Natural killer cell (primary cell): ENCODE results near the gene POLE4. TPM values are rescaled to one million over a fixed set of nuclear protein-coding genes. Genes with fewer than 3 reads are reported as not detected.

ENCODE experiments used
- ATAC-seq, 3 donors: fragments of 150-1000 bp in 2 of 3; fragments of 200-7000 bp in 1 of 3; cut with Tn5 transposase; 1 replicate in 1 of 3; 2 replicates in 2 of 3; pipeline ENCODE4 v1.10.0; 2021; ENCODE audit warnings: mild to moderate bottlenecking in 2 of 3, moderate library complexity in 2 of 3
- DNase-seq, 2 donors: peaks; one replicate each; pipeline versions ENCODE4 v3.0.0 to v3.0.0-alpha.2; 2013 to 2021; ENCODE audit warnings: mixed read lengths in 1 of 2
- H3K27ac ChIP-seq: one replicate; pipeline ENCODE4 v1.5.1; 2013; ENCODE audit warnings: mild to moderate bottlenecking, low read length
- H3K27me3 ChIP-seq: one replicate; pipeline ENCODE4 v1.6.1; 2013; ENCODE audit warnings: low read length; ENCODE audit not compliant: control insufficient read depth, insufficient read depth
- H3K36me3 ChIP-seq: one replicate; pipeline ENCODE4 v1.6.1; 2013; ENCODE audit warnings: low read length; ENCODE audit not compliant: control insufficient read depth, insufficient read depth
- H3K4me1 ChIP-seq: one replicate; pipeline ENCODE4 v1.6.1; 2013; ENCODE audit warnings: low read length; ENCODE audit not compliant: control insufficient read depth, insufficient read depth
- H3K4me3 ChIP-seq: one replicate; pipeline ENCODE4 v1.5.1; 2013; ENCODE audit warnings: low read length
- H3K9me3 ChIP-seq: one replicate; pipeline ENCODE4 v1.6.1; 2013; ENCODE audit warnings: low read length; ENCODE audit not compliant: control insufficient read depth, insufficient read depth
- H3K27ac Mint-ChIP-seq, 2 donors: one replicate each; pipeline ENCODE4 v1.8.0; 2022; ENCODE audit warnings: mild to moderate bottlenecking in 2 of 2, mixed read lengths in 2 of 2, moderate library complexity in 1 of 2
- H3K27me3 Mint-ChIP-seq, 2 donors: one replicate each; pipeline ENCODE4 v1.8.0; 2022; ENCODE audit warnings: low read depth in 2 of 2, mixed read lengths in 2 of 2
- H3K36me3 Mint-ChIP-seq: one replicate; pipeline ENCODE4 v1.8.0; 2022; ENCODE audit warnings: mixed read lengths
- H3K4me1 Mint-ChIP-seq, 2 donors: one replicate each; pipeline ENCODE4 v1.8.0; 2022; ENCODE audit warnings: mixed read lengths in 2 of 2
- H3K4me3 Mint-ChIP-seq: one replicate; pipeline ENCODE4 v1.8.0; 2022; ENCODE audit warnings: mild to moderate bottlenecking, moderate library complexity, mixed read lengths
- H3K9me3 Mint-ChIP-seq, 2 donors: one replicate each; pipeline ENCODE4 v1.8.0; 2022; ENCODE audit warnings: mixed read lengths in 2 of 2
- CTCF ChIP-seq: fragments of 200-600 bp; IDR thresholded peaks from one replicate; pipeline ENCODE4 v1.8.0; 2022; ENCODE audit warnings: antibody characterized with exemption
- WGBS: methylation state at CpG from one replicate; pipeline ENCODE4 v1.1.7; 2013; ENCODE audit warnings: missing lambda C conversion rate; ENCODE audit not compliant: insufficient coverage; 5-methylcytosine and 5-hydroxymethylcytosine counted together
- intact Hi-C: fragments of 100-400 bp; cut with micrococcal nuclease; formaldehyde crosslinking; loops from one replicate; pipeline ENCODE4 v1.14.2; 2022
- total RNA-seq, 4 donors: library from RNA; stranded (reverse); fragments of 120-200 nt in 1 of 4; gene quantifications; one replicate each; pipeline versions ENCODE4 v1.2.3 to v1.2.4, GENCODE V29; 2013 to 2022

POLE4 gene
- total RNA-seq, 3 donors from 2014 or later (not counting 1 experiment from before 2014, with no cell fraction given) = 31.1 to 35.3 (median 34.4) TPM

GRCh38 chr2:75007819-75008218 lies 49.4 kb downstream of the POLE4 start:
- intact Hi-C loops = no loop called here
- no peaks in the 10 kb centered on the region for H3K4me1 Mint-ChIP-seq
- no peaks in the 10 kb centered on the region for H3K9me3 Mint-ChIP-seq
- H3K27me3 Mint-ChIP-seq = peaks cover 3 to 9% of the 10 kb centered on the region in 2 donors
- H3K36me3 Mint-ChIP-seq = no peaks in the 10 kb centered on the region
- no peaks in the 10 kb centered on the region for H3K27me3 ChIP-seq
- no peak for TF ChIP-seq CTCF
- no peak overlapping the region for H3K27ac ChIP-seq
- DNase-seq (no peak), ATAC-seq (no peak)
- H3K36me3 ChIP-seq = no peaks in the 10 kb centered on the region
- no peak overlapping the region for H3K4me3 ChIP-seq
- WGBS = 94% methylated on average over 4 of the region's 4 CpGs
- no peak overlapping the region for H3K27ac Mint-ChIP-seq
- no peaks in the 10 kb centered on the region for H3K4me1 ChIP-seq
- no peaks in the 10 kb centered on the region for H3K9me3 ChIP-seq
- H3K4me3 Mint-ChIP-seq = no peak overlapping the region

GRCh38 chr2:75010571-75010970 lies 52.1 kb downstream of the POLE4 start:
- H3K9me3 ChIP-seq = no peaks in the 10 kb centered on the region
- WGBS = 100% methylated on average over 1 of the region's 1 CpG
- Mint-ChIP-seq H3K27me3 (peaks cover 5 to 36% of the 10 kb centered on the region in 2 donors), H3K4me1 (no peaks in the 10 kb centered on the region), H3K9me3 (no peaks in the 10 kb centered on the region), H3K4me3 (no peak overlapping the region), H3K27ac (no peak overlapping the region), H3K36me3 (no peaks in the 10 kb centered on the region)
- H3K27ac ChIP-seq = no peak overlapping the region
- no peak overlapping the region for H3K4me3 ChIP-seq
- intact Hi-C loops = no loop called here
- H3K27me3 ChIP-seq = no peaks in the 10 kb centered on the region
- no peaks in the 10 kb centered on the region for H3K4me1 ChIP-seq
- H3K36me3 ChIP-seq = no peaks in the 10 kb centered on the region
- TF ChIP-seq CTCF = no peak
- no peak for ATAC-seq
- DNase-seq = no peak

DNA sequence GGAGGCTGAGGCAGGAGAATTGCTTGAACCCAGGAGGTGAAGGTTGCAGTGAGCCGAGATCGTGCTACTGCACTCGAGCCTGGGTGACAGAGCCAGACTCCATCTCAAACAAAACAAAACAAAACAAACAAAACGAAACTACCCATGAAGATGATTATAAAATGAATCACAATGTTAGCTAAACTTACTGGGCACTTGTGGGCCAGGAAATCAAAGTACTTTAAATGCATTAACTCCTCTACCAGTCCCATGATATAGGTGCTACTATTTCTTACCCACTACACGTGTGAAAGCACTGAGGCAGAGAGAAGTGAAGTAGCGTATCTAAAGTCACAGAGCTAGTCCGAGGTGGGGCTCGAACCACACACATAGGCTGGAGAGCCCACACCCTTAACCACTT lies 53.6 kb downstream of the POLE4 start:
- intact Hi-C loops = no loop called here
- H3K36me3 Mint-ChIP-seq = no peaks in the 10 kb centered on the region
- no peak for TF ChIP-seq CTCF
- no peak overlapping the region for H3K4me3 ChIP-seq
- no peak overlapping the region for H3K27ac ChIP-seq
- peaks cover 8 to 36% of the 10 kb centered on the region in 2 donors for H3K27me3 Mint-ChIP-seq
- no peaks in the 10 kb centered on the region for H3K4me1 Mint-ChIP-seq
- H3K9me3 ChIP-seq = no peaks in the 10 kb centered on the region
- H3K4me1 ChIP-seq = no peaks in the 10 kb centered on the region
- H3K27ac Mint-ChIP-seq = no peak overlapping the region
- H3K4me3 Mint-ChIP-seq = no peak overlapping the region
- WGBS = 97% methylated on average over 7 of the region's 8 CpGs
- no peaks in the 10 kb centered on the region for H3K27me3 ChIP-seq
- no peaks in the 10 kb centered on the region for H3K36me3 ChIP-seq
- H3K9me3 Mint-ChIP-seq = no peaks in the 10 kb centered on the region
- ATAC-seq (no peak), DNase-seq (no peak)

- Mint-ChIP-seq H3K36me3 (no peaks in the 10 kb centered on the region), H3K27ac (no peak overlapping the region), H3K9me3 (no peaks in the 10 kb centered on the region), H3K4me3 (no peak overlapping the region), H3K27me3 (peaks cover 17 to 43% of the 10 kb centered on the region in 2 donors), H3K4me1 (no peaks in the 10 kb centered on the region)
- ATAC-seq (no peak), DNase-seq (no peak)
- no peaks in the 10 kb centered on the region for H3K4me1 ChIP-seq
- H3K27ac ChIP-seq = no peak overlapping the region
- no peaks in the 10 kb centered on the region for H3K9me3 ChIP-seq
- H3K4me3 ChIP-seq = no peak overlapping the region
- no peak for TF ChIP-seq CTCF
- no peaks in the 10 kb centered on the region for H3K27me3 ChIP-seq
- intact Hi-C loops = no loop called here
- no CpG with 5 or more reads among the region's 2 CpGs for WGBS
- no peaks in the 10 kb centered on the region for H3K36me3 ChIP-seq
These were observed 59.7 kb downstream of the POLE4 start for GRCh38 chr2:75018162-75018561.
